Cerebellar nuclear complex (tissue), 1 donor: Measurements from ENCODE around the gene DOK3.

Source experiments
- DNase-seq, 2 experiments: peaks; one replicate each; lab custom pipeline; 2025; lab: John Stamatoyannopoulos, UW

Gene DOK3

GRCh38 chr5:177509381-177509951, at the start of gene DOK3:
DOK3 (minus strand) TSS chr5:177509826; CDS start chr5:177509540, 286 bp downstream.
- no peak for DNase-seq

GRCh38 chr5:177557796-177558195, 48.2 kb upstream of the DOK3 start:
- no peak for DNase-seq

GRCh38 chr5:177557041-177557647, 47.5 kb upstream of the DOK3 start:
- no peak for DNase-seq

GRCh38 chr5:177555665-177556064, 46.0 kb upstream of the DOK3 start:
- DNase-seq = no peak

- no peak for DNase-seq
These were observed 45.6 kb upstream of the DOK3 start for GRCh38 chr5:177555228-177555627.

- peak; percentile 5 to 70 for DNase-seq
These were observed 45.0 kb upstream of the DOK3 start, which contains the start of gene FAM193B for GRCh38 chr5:177554474-177555111. FAM193B (minus strand) TSS chr5:177554563; CDS start chr5:177554458, 105 bp downstream.

- DNase-seq = no peak
These were observed 44.2 kb upstream of the DOK3 start for GRCh38 chr5:177553671-177554429.

GRCh38 chr5:177552839-177553455, 43.3 kb upstream of the DOK3 start:
- no peak for DNase-seq

GRCh38 chr5:177550122-177550521, 40.5 kb upstream of the DOK3 start:
- DNase-seq = no peak

GRCh38 chr5:177548495-177548894, 38.9 kb upstream of the DOK3 start:
- no peak for DNase-seq

- no peak for DNase-seq
These were observed 38.1 kb upstream of the DOK3 start for GRCh38 chr5:177547736-177548135.

- DNase-seq = no peak
These were observed 36.7 kb upstream of the DOK3 start for GRCh38 chr5:177546258-177546741.

- DNase-seq = no peak
These were observed 36.0 kb upstream of the DOK3 start for GRCh38 chr5:177545487-177546257.

- DNase-seq = no peak
These were observed 33.3 kb upstream of the DOK3 start for GRCh38 chr5:177542816-177543465.

- DNase-seq = no peak
These were observed 30.8 kb upstream of the DOK3 start for GRCh38 chr5:177540438-177540837.

GRCh38 chr5:177539411-177539810, 29.8 kb upstream of the DOK3 start:
- no peak for DNase-seq

- no peak for DNase-seq
These were observed 29.2 kb upstream of the DOK3 start for GRCh38 chr5:177538876-177539275.

- DNase-seq = no peak
These were observed 28.0 kb upstream of the DOK3 start for GRCh38 chr5:177537389-177538361.

GRCh38 chr5:177536386-177536785, 26.8 kb upstream of the DOK3 start:
- DNase-seq = no peak

GRCh38 chr5:177535125-177535524, 25.5 kb upstream of the DOK3 start:
- no peak for DNase-seq
